ENCODE measurements around the gene HNRNPA3. TPM values are rescaled to one million over a fixed set of nuclear protein-coding genes. Genes with fewer than 3 reads are reported as not detected.

The HNRNPA3 gene
- total and polyA plus RNA-seq, 2 of the 13 experiments (the other 11 are each of a cell fraction or from before 2014, with no cell fraction given): 73.3 to 97.7 TPM

DNA sequence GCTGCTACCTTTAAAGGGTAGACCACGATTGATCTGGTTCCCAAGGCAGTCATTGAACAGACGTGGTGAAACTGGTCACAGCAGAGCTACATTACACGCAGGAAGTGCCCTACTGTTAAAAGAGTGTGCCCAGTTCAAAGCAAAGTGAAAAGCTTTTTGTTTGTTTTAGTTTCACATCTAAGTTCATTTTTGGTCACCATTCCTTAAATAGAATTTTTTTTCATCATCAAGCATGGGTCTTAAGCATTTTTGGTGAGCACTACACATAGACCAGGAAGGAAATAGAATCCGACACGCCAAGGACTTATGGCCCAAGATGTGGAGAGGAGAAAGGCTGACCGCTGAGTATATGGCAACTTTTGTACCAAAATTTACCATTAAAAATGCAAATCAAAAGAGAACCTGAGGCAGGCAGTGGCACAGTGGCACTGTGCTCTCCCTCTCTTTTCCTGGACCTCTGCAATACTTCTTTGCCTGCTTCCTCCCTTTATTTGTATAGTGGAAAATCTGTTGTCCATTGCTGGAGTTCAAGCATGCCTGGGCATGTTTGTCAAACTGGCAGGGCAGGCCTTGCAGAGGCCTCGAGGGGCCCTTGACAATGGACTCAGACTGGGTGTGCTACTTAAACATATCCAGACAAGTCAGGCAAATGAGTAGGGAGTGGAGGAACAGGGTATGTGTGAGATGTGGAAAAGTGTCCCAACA, 42.6 kb upstream of the HNRNPA3 start (continued):
- TF ChIP-seq KLF12 (CRISPR knock-in tag; IDR thresholded peaks at IDR 0.05; ENCODE audit: borderline replicate concordance): no peak
- no peak for TF ChIP-seq NFE2L2 (IDR thresholded peaks at IDR 0.05; ENCODE audit: low read length)
- no peak for TF ChIP-seq ZNF296 (CRISPR knock-in tag; conservative IDR thresholded peaks at IDR 0.05)
- no peak for TF ChIP-seq ZNF790 (CRISPR knock-in tag; IDR thresholded peaks at IDR 0.05; ENCODE audit: borderline replicate concordance)
- TF ChIP-seq ZNF232 (CRISPR knock-in tag; IDR thresholded peaks at IDR 0.05; ENCODE audit: borderline replicate concordance): 0 out of 2 replicates have a peak, but pooled peaks have one; percentile 48
- no peak for TF ChIP-seq ZNF550 (CRISPR knock-in tag; IDR thresholded peaks at IDR 0.05; ENCODE audit: borderline replicate concordance)
- no peak for TF ChIP-seq ZNF589 (CRISPR knock-in tag; conservative IDR thresholded peaks at IDR 0.05)
- no peak for TF ChIP-seq SMC3 (IDR thresholded peaks at IDR 0.05; ENCODE audit: low read length)
- TF ChIP-seq MAFG (CRISPR knock-in tag; IDR thresholded peaks at IDR 0.05): no peak
- TF ChIP-seq ZNF570 (CRISPR knock-in tag; IDR thresholded peaks at IDR 0.05; ENCODE audit: borderline replicate concordance): no peak
- no peak for TF ChIP-seq GRHL1 (CRISPR knock-in tag; conservative IDR thresholded peaks at IDR 0.05)
- TF ChIP-seq MAFF (IDR thresholded peaks at IDR 0.05; ENCODE audit: low read depth, low read length): no peak
- TF ChIP-seq, protein P1, sequence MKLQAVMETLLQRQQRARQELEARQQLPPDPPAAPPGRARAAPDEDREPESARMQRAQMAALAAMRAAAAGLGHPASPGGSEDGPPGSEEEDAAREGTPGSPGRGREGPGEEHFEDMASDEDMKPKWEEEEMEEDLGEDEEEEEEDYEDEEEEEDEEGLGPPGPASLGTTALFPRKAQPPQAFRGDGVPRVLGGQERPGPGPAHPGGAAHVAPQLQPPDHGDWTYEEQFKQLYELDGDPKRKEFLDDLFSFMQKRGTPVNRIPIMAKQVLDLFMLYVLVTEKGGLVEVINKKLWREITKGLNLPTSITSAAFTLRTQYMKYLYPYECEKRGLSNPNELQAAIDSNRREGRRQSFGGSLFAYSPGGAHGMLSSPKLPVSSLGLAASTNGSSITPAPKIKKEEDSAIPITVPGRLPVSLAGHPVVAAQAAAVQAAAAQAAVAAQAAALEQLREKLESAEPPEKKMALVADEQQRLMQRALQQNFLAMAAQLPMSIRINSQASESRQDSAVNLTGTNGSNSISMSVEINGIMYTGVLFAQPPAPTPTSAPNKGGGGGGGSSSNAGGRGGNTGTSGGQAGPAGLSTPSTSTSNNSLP (IDR thresholded peaks at IDR 0.05; ENCODE audit: low read depth, low read length): no peak
- TF ChIP-seq, protein P2, sequence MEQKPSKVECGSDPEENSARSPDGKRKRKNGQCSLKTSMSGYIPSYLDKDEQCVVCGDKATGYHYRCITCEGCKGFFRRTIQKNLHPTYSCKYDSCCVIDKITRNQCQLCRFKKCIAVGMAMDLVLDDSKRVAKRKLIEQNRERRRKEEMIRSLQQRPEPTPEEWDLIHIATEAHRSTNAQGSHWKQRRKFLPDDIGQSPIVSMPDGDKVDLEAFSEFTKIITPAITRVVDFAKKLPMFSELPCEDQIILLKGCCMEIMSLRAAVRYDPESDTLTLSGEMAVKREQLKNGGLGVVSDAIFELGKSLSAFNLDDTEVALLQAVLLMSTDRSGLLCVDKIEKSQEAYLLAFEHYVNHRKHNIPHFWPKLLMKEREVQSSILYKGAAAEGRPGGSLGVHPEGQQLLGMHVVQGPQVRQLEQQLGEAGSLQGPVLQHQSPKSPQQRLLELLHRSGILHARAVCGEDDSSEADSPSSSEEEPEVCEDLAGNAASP (CRISPR knock-in tag; IDR thresholded peaks at IDR 0.05; ENCODE audit: borderline replicate concordance): peak; percentile 53
- TF ChIP-seq ZNF451 (CRISPR knock-in tag; IDR thresholded peaks at IDR 0.05): peak; percentile 66; the same call in 1 of the 2 replicates
- TF ChIP-seq, protein P3, sequence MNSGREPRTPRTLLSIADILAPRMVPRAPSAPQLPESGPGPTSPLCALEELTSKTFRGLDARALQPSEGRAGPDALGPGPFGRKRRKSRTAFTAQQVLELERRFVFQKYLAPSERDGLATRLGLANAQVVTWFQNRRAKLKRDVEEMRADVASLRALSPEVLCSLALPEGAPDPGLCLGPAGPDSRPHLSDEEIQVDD (CRISPR knock-in tag; IDR thresholded peaks at IDR 0.05; ENCODE audit: borderline replicate concordance): no peak
- 0 out of 2 replicates have a peak, but pooled peaks have one; percentile 69 for TF ChIP-seq ZBTB39 (CRISPR knock-in tag; IDR thresholded peaks at IDR 0.05)
- peak; percentile 58 for TF ChIP-seq YY1 (IDR thresholded peaks at IDR 0.05; ENCODE audit: insufficient read depth, insufficient replicate concordance, low read depth, low read length)
- TF ChIP-seq U2AF1 (optimal IDR thresholded peaks at IDR 0.05; ENCODE audit: low read depth, low read length): no peak
- no peak for TF ChIP-seq CREBL2 (CRISPR knock-in tag; IDR thresholded peaks at IDR 0.05; ENCODE audit: borderline replicate concordance)
- TF ChIP-seq ZNF331 (CRISPR knock-in tag; IDR thresholded peaks at IDR 0.05): peak; percentile 73
- TF ChIP-seq AHR (CRISPR knock-in tag; IDR thresholded peaks at IDR 0.05): 0 out of 2 replicates have a peak, but pooled peaks have one; percentile 64

Data from HepG2 (cell line).